Panc1 (cell line): ENCODE results near the gene UBL4A. TPM values are rescaled to one million over a fixed set of nuclear protein-coding genes. Genes with fewer than 3 reads are reported as not detected.

Source experiments
- ATAC-seq: fragments of 200-7000 bp; cut with Tn5 transposase; 2 replicates; pipeline ENCODE4 v1.9.1; 2020; ENCODE audit warnings: mild to moderate bottlenecking, moderate library complexity
- BruUV-seq: library from RNA; stranded (reverse); fragments of 400-500 nt; replicated peaks from 2 replicates; lab custom pipeline; 2021; lab: Mats Ljungman, UMichigan
- CTCF ChIA-PET: fragments of 300-600 bp; sonication (Branson Sonifier 250); formaldehyde crosslinking; loops from one replicate; lab custom pipeline; 2022; ENCODE audit warnings: antibody characterized with exemption; lab: Charles Lee
- POLR2A ChIA-PET: fragments of 300-600 bp; sonication (Branson Sonifier 250); formaldehyde crosslinking; loops from one replicate; lab custom pipeline; 2022; ENCODE audit warnings: antibody characterized with exemption; lab: Charles Lee
- DNase-seq: peaks from one replicate; pipeline ENCODE4 v3.0.0-alpha.2; 2010; ENCODE audit warnings: low read depth, low spot score
- H3K27ac ChIP-seq: 2 replicates; pipeline ENCODE4 v1.5.1; 2011; ENCODE audit warnings: mild to moderate bottlenecking, low read length, inconsistent platforms
- H3K27me3 ChIP-seq: fragments of 200-500 bp; sonication (Bioruptor generic); 2 replicates; pipeline ENCODE4 v1.6.0; 2014; ENCODE audit warnings: low read length, inconsistent platforms; ENCODE audit not compliant: control insufficient read depth, insufficient read depth
- H3K36me3 ChIP-seq: fragments of 200-500 bp; sonication (Bioruptor generic); 2 replicates; pipeline ENCODE4 v1.5.1; 2014; ENCODE audit warnings: inconsistent platforms, mild to moderate bottlenecking, low read length, moderate library complexity; ENCODE audit not compliant: control insufficient read depth, insufficient read depth
- H3K4me1 ChIP-seq: 2 replicates; pipeline ENCODE4 v1.5.1; 2011; ENCODE audit warnings: inconsistent platforms, mild to moderate bottlenecking, low read length, moderate library complexity; ENCODE audit not compliant: control insufficient read depth, insufficient read depth
- H3K4me3 ChIP-seq, 2 experiments: 2 replicates each; pipeline ENCODE4 v1.5.1; 2011 to 2012; ENCODE audit warnings: low read depth in 2 of 2, low read length in 2 of 2, mild to moderate bottlenecking in 2 of 2, inconsistent platforms in 1 of 2, moderate library complexity in 1 of 2
- H3K9me3 ChIP-seq: fragments of 200-500 bp; sonication (Bioruptor generic); 2 replicates; pipeline ENCODE4 v1.5.1; 2014; ENCODE audit warnings: low read depth, mild to moderate bottlenecking, inconsistent platforms, low read length, moderate library complexity; ENCODE audit not compliant: control insufficient read depth, insufficient read depth
- POLR2AphosphoS5 ChIP-seq: IDR thresholded peaks from 2 replicates; pipeline ENCODE4 v1.6.1; 2012; ENCODE audit warnings: mild to moderate bottlenecking, low read depth, low read length, moderate library complexity
- SIN3A ChIP-seq: IDR thresholded peaks from 2 replicates; pipeline ENCODE4 v1.6.1; 2012; ENCODE audit warnings: low read depth, mild to moderate bottlenecking, low read length, moderate library complexity, borderline replicate concordance; ENCODE audit not compliant: insufficient read depth
- TCF7L2 ChIP-seq: IDR thresholded peaks from 2 replicates; pipeline ENCODE4 v1.6.1; 2011; ENCODE audit warnings: mild to moderate bottlenecking, low read depth, low read length, inconsistent platforms
- in situ Hi-C: cut with HindIII; loops from 2 replicates; pipeline ENCODE4 v1.10.0; 2016; ENCODE audit warnings: low sequenced_read_pairs, low pct_unique_long_range_greater_than_20kb
- intact Hi-C: fragments of 100-400 bp; cut with micrococcal nuclease; formaldehyde crosslinking; loops from one replicate; pipeline ENCODE4 v1.10.0; 2022; ENCODE audit not compliant: unreplicated experiment
- total RNA-seq: library from RNA; stranded (reverse); gene quantifications from one replicate; pipeline ENCODE4 v1.2.1, GENCODE V29; 2021; ENCODE audit not compliant: unreplicated experiment
- TF ChIP-seq, protein P1 (sequence below): fragments of 450-650 bp; IDR thresholded peaks from 2 replicates; pipeline ENCODE4 v1.5.1; 2017; ENCODE audit warnings: mild to moderate bottlenecking
- TF ChIP-seq, protein P2 (sequence below), 2 experiments: IDR thresholded peaks; 2 replicates each; pipeline ENCODE4 v1.6.1; 2011 to 2012; ENCODE audit warnings: low read depth in 2 of 2, control low read depth in 1 of 2, low read length in 1 of 2, mild to moderate bottlenecking in 1 of 2, moderate library complexity in 1 of 2; ENCODE audit not compliant: insufficient read depth in 1 of 2

Gene UBL4A
- total RNA-seq, 1 experiment from 2014 or later, result 65.4 TPM

DNA sequence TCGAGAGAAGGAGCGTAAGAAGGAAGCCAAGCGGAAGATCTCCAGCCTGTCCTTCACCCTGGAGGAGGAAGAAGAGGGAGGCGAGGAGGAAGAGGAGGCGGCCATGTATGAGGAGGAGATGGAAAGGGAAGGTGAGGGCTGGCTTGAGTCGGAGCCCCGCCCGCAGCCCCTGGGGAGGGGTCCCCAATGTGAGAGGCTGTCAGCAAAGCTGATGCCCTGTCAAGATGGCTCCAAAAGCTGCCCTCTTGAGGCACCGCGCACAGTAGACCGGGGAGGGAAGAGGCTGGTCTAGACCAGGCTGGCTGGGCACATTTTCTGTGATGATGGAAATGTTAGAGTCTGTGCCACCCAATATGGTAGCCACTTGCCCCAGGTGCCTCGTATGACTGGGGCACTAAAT, 40.0 kb downstream of the UBL4A start:
- no TSS peak for BruUV-seq
- Histone ChIP-seq H3K36me3 (peaks cover 2% of the 10 kb centered on the region; the same call in 1 of the 2 replicates), H3K27me3 (no peaks in the 10 kb centered on the region), H3K4me1 (peaks cover 26% of the 10 kb centered on the region), H3K27ac (no peak overlapping the region), H3K4me3 (no peak overlapping the region), H3K9me3 (no peaks in the 10 kb centered on the region)
- CTCF ChIA-PET, result no interaction called here
- TF ChIP-seq, protein P1, sequence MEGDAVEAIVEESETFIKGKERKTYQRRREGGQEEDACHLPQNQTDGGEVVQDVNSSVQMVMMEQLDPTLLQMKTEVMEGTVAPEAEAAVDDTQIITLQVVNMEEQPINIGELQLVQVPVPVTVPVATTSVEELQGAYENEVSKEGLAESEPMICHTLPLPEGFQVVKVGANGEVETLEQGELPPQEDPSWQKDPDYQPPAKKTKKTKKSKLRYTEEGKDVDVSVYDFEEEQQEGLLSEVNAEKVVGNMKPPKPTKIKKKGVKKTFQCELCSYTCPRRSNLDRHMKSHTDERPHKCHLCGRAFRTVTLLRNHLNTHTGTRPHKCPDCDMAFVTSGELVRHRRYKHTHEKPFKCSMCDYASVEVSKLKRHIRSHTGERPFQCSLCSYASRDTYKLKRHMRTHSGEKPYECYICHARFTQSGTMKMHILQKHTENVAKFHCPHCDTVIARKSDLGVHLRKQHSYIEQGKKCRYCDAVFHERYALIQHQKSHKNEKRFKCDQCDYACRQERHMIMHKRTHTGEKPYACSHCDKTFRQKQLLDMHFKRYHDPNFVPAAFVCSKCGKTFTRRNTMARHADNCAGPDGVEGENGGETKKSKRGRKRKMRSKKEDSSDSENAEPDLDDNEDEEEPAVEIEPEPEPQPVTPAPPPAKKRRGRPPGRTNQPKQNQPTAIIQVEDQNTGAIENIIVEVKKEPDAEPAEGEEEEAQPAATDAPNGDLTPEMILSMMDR, result no peak
- TF ChIP-seq TCF7L2, result no peak
- TF ChIP-seq POLR2AphosphoS5, result no peak
- TF ChIP-seq, protein P2, sequence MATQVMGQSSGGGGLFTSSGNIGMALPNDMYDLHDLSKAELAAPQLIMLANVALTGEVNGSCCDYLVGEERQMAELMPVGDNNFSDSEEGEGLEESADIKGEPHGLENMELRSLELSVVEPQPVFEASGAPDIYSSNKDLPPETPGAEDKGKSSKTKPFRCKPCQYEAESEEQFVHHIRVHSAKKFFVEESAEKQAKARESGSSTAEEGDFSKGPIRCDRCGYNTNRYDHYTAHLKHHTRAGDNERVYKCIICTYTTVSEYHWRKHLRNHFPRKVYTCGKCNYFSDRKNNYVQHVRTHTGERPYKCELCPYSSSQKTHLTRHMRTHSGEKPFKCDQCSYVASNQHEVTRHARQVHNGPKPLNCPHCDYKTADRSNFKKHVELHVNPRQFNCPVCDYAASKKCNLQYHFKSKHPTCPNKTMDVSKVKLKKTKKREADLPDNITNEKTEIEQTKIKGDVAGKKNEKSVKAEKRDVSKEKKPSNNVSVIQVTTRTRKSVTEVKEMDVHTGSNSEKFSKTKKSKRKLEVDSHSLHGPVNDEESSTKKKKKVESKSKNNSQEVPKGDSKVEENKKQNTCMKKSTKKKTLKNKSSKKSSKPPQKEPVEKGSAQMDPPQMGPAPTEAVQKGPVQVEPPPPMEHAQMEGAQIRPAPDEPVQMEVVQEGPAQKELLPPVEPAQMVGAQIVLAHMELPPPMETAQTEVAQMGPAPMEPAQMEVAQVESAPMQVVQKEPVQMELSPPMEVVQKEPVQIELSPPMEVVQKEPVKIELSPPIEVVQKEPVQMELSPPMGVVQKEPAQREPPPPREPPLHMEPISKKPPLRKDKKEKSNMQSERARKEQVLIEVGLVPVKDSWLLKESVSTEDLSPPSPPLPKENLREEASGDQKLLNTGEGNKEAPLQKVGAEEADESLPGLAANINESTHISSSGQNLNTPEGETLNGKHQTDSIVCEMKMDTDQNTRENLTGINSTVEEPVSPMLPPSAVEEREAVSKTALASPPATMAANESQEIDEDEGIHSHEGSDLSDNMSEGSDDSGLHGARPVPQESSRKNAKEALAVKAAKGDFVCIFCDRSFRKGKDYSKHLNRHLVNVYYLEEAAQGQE (IDR thresholded peaks at IDR 0.05; ENCODE audit: insufficient read depth in 1 of 2, low read depth in 2 of 2, low read length in 1 of 2), result no peak
- TF ChIP-seq SIN3A, result no peak
- DNase-seq (no peak), ATAC-seq (no peak)
- POLR2A ChIA-PET, result interaction anchor here (0.5 kb wide), 1 partner anchor 91 kb away, joined by 3 read pairs; no protein-coding TSS in a partner anchor
- intact Hi-C loops (no loop called here), in situ Hi-C loops (no loop called here)

DNA sequence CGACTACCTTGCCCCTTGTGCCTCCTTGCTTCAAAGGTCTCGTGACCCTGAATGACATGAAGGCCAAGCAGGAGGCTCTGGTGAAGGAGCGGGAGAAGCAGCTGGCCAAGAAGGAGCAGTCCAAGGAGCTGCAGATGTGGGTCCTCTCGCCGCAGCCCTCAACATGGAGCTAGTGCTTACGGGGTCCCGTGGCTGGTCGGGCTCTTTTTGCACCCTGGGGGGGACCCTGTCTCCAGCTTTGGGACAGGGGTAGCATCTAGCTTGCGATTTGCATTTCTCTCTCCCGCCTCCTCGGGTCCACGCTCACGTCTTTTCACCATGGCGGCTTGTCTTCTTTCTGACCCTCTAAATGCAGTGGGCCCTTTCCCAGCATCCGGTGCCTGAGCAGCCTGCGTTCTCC, 40.6 kb downstream of the UBL4A start:
- Histone ChIP-seq H3K27ac (peak overlapping the region; percentile 87; the same call in 1 of the 2 replicates), H3K4me3 (no peak overlapping the region), H3K27me3 (no peaks in the 10 kb centered on the region), H3K36me3 (peaks cover 2% of the 10 kb centered on the region; the same call in 1 of the 2 replicates), H3K9me3 (no peaks in the 10 kb centered on the region), H3K4me1 (peaks cover 26% of the 10 kb centered on the region)
- ATAC-seq, result no peak
- DNase-seq, result no peak
- TF ChIP-seq, protein P1, result no peak
- no peak for TF ChIP-seq TCF7L2
- TF ChIP-seq POLR2AphosphoS5, result no peak
- TF ChIP-seq, protein P2 (IDR thresholded peaks at IDR 0.05; ENCODE audit: insufficient read depth in 1 of 2, low read depth in 2 of 2, low read length in 1 of 2), result no peak
- TF ChIP-seq SIN3A, result no peak
- in situ Hi-C loops (no loop called here), intact Hi-C loops (no loop called here)
- BruUV-seq, result no TSS peak
- POLR2A ChIA-PET, result no interaction called here
- CTCF ChIA-PET, result no interaction called here
